Hepatocyte (in vitro differentiated cells): ENCODE results near the gene SPATA2L. TPM values are rescaled to one million over a fixed set of nuclear protein-coding genes. Genes with fewer than 3 reads are reported as not detected.

Experiments
- DNase-seq: peaks from one replicate; pipeline ENCODE4 v3.0.0-alpha.2; 2016; ENCODE audit warnings: low spot score
- H2AFZ ChIP-seq: fragments of 200-600 bp; sonication (generic); 2 replicates; pipeline ENCODE4 v1.6.0; 2016; ENCODE audit warnings: antibody characterized with exemption, mild to moderate bottlenecking
- H3K27ac ChIP-seq: fragments of 200-600 bp; sonication (generic); 2 replicates; pipeline ENCODE4 v1.5.1; 2016; ENCODE audit warnings: mild to moderate bottlenecking
- H3K27me3 ChIP-seq: fragments of 200-600 bp; sonication (generic); 2 replicates; pipeline ENCODE4 v1.6.1; 2016
- H3K36me3 ChIP-seq: fragments of 200-600 bp; sonication (generic); replicated peaks from 2 replicates; pipeline ENCODE4 v1.5.1; 2016; ENCODE audit warnings: low read depth; ENCODE audit not compliant: insufficient read depth
- H3K4me1 ChIP-seq: fragments of 200-600 bp; sonication (generic); 2 replicates; pipeline ENCODE4 v1.5.1; 2016; ENCODE audit warnings: mild to moderate bottlenecking, moderate library complexity; ENCODE audit not compliant: insufficient read depth
- H3K4me2 ChIP-seq: fragments of 200-600 bp; sonication (generic); 2 replicates; pipeline ENCODE4 v1.6.0; 2016
- H3K4me3 ChIP-seq: fragments of 200-600 bp; sonication (generic); 2 replicates; pipeline ENCODE4 v1.5.1; 2016; ENCODE audit warnings: mild to moderate bottlenecking
- H3K79me2 ChIP-seq: fragments of 200-600 bp; sonication (generic); 2 replicates; pipeline ENCODE4 v1.6.0; 2017; ENCODE audit warnings: mild to moderate bottlenecking
- H3K9me2 ChIP-seq: fragments of 200-600 bp; sonication (generic); replicated peaks from 2 replicates; pipeline ENCODE4 v1.6.0; 2017; ENCODE audit warnings: mild to moderate bottlenecking; ENCODE audit not compliant: insufficient read depth
- H3K9me3 ChIP-seq: fragments of 200-600 bp; sonication (generic); 2 replicates; pipeline ENCODE4 v1.5.1; 2016; ENCODE audit warnings: low read depth, mild to moderate bottlenecking
- H4K20me1 ChIP-seq: fragments of 200-600 bp; sonication (generic); 2 replicates; pipeline ENCODE4 v1.6.0; 2016; ENCODE audit warnings: mild to moderate bottlenecking; ENCODE audit not compliant: insufficient read depth, poor library complexity, severe bottlenecking
- CTCF ChIP-seq: fragments of 200-600 bp; sonication (generic); IDR thresholded peaks from 2 replicates; pipeline ENCODE4 v1.5.1; 2016; ENCODE audit warnings: antibody characterized with exemption, mild to moderate bottlenecking; ENCODE audit not compliant: poor library complexity
- EZH2 ChIP-seq: fragments of 200-600 bp; sonication (generic); IDR thresholded peaks from 2 replicates; pipeline ENCODE4 v1.6.1; 2016; ENCODE audit warnings: antibody characterized with exemption, mild to moderate bottlenecking, borderline replicate concordance
- EZH2phosphoT487 ChIP-seq: fragments of 200-600 bp; sonication (generic); IDR thresholded peaks from one replicate; pipeline ENCODE4 v1.6.1; 2018; ENCODE audit warnings: antibody characterized with exemption, mild to moderate bottlenecking, low read depth, moderate library complexity; ENCODE audit not compliant: unreplicated experiment, severe bottlenecking
- WGBS: methylation state at CpG from one replicate; pipeline ENCODE4 v1.1.6; 2016; ENCODE audit warnings: low lambda C conversion rate; ENCODE audit errors: missing lambda C conversion rate; 5-methylcytosine and 5-hydroxymethylcytosine counted together
- polyA plus RNA-seq: library from polyadenylated mRNA; unstranded; fragments of >200 nt; fragmentation: Nextera tagmentation; extraction: Ambion mirVana; gene quantifications from 2 replicates; pipeline ENCODE4 v1.2.1, GENCODE V29; 2016
- total RNA-seq: library from RNA; depleted of rRNA; stranded (reverse); fragments of >200 nt; gene quantifications from 2 replicates; pipeline ENCODE4 v1.2.3, GENCODE V29; 2014

SPATA2L gene
- total and polyA plus RNA-seq, 2 experiments from 2014 or later, result 25.0 to 32.9 TPM

- Histone ChIP-seq H3K4me2 (no peak overlapping the region), H3K27ac (no peak overlapping the region), H3K4me3 (no peak overlapping the region), H2AFZ (no peak overlapping the region), H3K9me3 (no peaks in the 10 kb centered on the region), H3K9me2 (no peaks in the 10 kb centered on the region), H3K27me3 (no peaks in the 10 kb centered on the region), H3K36me3 (no peaks in the 10 kb centered on the region), H4K20me1 (no peaks in the 10 kb centered on the region), H3K79me2 (no peaks in the 10 kb centered on the region), H3K4me1 (no peaks in the 10 kb centered on the region)
- DNase-seq, result no peak
- WGBS, result 94% methylated on average over 20 of the region's 22 CpGs
- no peak for TF ChIP-seq CTCF
These were observed 29.2 kb upstream of the SPATA2L start for GRCh38 chr16:89730610-89731234.

- Histone ChIP-seq H3K4me2 (no peak overlapping the region), H3K9me2 (no peaks in the 10 kb centered on the region), H3K79me2 (no peaks in the 10 kb centered on the region), H3K27me3 (no peaks in the 10 kb centered on the region), H3K4me3 (no peak overlapping the region), H3K4me1 (no peaks in the 10 kb centered on the region), H2AFZ (no peak overlapping the region), H3K27ac (no peak overlapping the region), H3K36me3 (no peaks in the 10 kb centered on the region), H3K9me3 (no peaks in the 10 kb centered on the region), H4K20me1 (peaks cover 4% of the 10 kb centered on the region)
- DNase-seq, result no peak
- 61% methylated on average over 14 of the region's 14 CpGs for WGBS
- no peak for TF ChIP-seq EZH2phosphoT487
- TF ChIP-seq EZH2, result no peak
- no peak for TF ChIP-seq CTCF
These were observed 28.5 kb upstream of the SPATA2L start for GRCh38 chr16:89729863-89730593.

- no peak for TF ChIP-seq CTCF
- no peak for TF ChIP-seq EZH2phosphoT487
- TF ChIP-seq EZH2, result no peak
- no peak overlapping the region for H3K4me3 ChIP-seq
- peaks cover 3% of the 10 kb centered on the region for H3K79me2 ChIP-seq
- H3K36me3 ChIP-seq, result no peaks in the 10 kb centered on the region
- WGBS, result 95% methylated on average over 14 of the region's 18 CpGs
- peaks cover 4% of the 10 kb centered on the region for H4K20me1 ChIP-seq
- H2AFZ ChIP-seq, result no peak overlapping the region
- no peaks in the 10 kb centered on the region for H3K9me3 ChIP-seq
- H3K9me2 ChIP-seq, result no peaks in the 10 kb centered on the region
- no peak overlapping the region for H3K4me2 ChIP-seq
- DNase-seq, result no peak
- H3K27ac ChIP-seq, result no peak overlapping the region
- no peaks in the 10 kb centered on the region for H3K4me1 ChIP-seq
- no peaks in the 10 kb centered on the region for H3K27me3 ChIP-seq
These were observed 27.8 kb upstream of the SPATA2L start for GRCh38 chr16:89729293-89729692.
